Caco-2 (cell line): ENCODE measurements around the gene VAC14. TPM values are rescaled to one million over a fixed set of nuclear protein-coding genes. Genes with fewer than 3 reads are reported as not detected.
A peak's percentile ranks its signal among the peaks of the same experiment; 100 is the strongest.

ENCODE experiments used
- BruUV-seq: library from RNA; stranded (reverse); fragments of 400-500 nt; replicated peaks from 2 replicates; lab custom pipeline; 2021; lab: Mats Ljungman, UMichigan
- CTCF ChIA-PET: fragments of 300-600 bp; sonication (Branson Sonifier 250); formaldehyde crosslinking; loops from one replicate; lab custom pipeline; 2022; ENCODE audit warnings: antibody characterized with exemption; lab: Charles Lee
- POLR2A ChIA-PET: fragments of 300-600 bp; sonication (Branson Sonifier 250); formaldehyde crosslinking; loops from one replicate; lab custom pipeline; 2022; ENCODE audit warnings: antibody characterized with exemption; lab: Charles Lee
- DNase-seq, 2 experiments: peaks; one replicate each; pipeline versions ENCODE4 v3.0.0 to v3.0.0-alpha.2; 2020 to 2022
- H3K27me3 ChIP-seq: replicated peaks from 2 replicates; pipeline ENCODE4 v1.6.0; 2011; ENCODE audit warnings: low read length; ENCODE audit not compliant: control insufficient read depth, insufficient read depth
- H3K36me3 ChIP-seq: 2 replicates; pipeline ENCODE4 v1.5.1; 2011; ENCODE audit warnings: low read length; ENCODE audit not compliant: control insufficient read depth, insufficient read depth
- H3K4me1 ChIP-seq: fragments of 250-450 bp; sonication (Bioruptor Pico); 2 replicates; pipeline ENCODE4 v1.5.1; 2020; ENCODE audit warnings: mild to moderate bottlenecking
- H3K4me3 ChIP-seq: 2 replicates; pipeline ENCODE4 v1.5.1; 2011; ENCODE audit warnings: low read depth, mild to moderate bottlenecking, control low read depth, low read length
- H3K9me3 ChIP-seq: fragments of 250-450 bp; sonication (Bioruptor Pico); 2 replicates; pipeline ENCODE4 v1.5.1; 2020; ENCODE audit warnings: mild to moderate bottlenecking, moderate library complexity
- H3K27ac Mint-ChIP-seq: one replicate; pipeline ENCODE4 v1.8.0; 2022; ENCODE audit warnings: mixed read lengths; ENCODE audit not compliant: unreplicated experiment
- H3K27me3 Mint-ChIP-seq: one replicate; pipeline ENCODE4 v1.8.0; 2022; ENCODE audit warnings: mixed read lengths; ENCODE audit not compliant: insufficient read depth, unreplicated experiment
- H3K36me3 Mint-ChIP-seq: one replicate; pipeline ENCODE4 v1.8.0; 2022; ENCODE audit warnings: mild to moderate bottlenecking, mixed read lengths; ENCODE audit not compliant: insufficient read depth, unreplicated experiment
- H3K4me1 Mint-ChIP-seq: one replicate; pipeline ENCODE4 v1.8.0; 2022; ENCODE audit warnings: low read depth, mixed read lengths; ENCODE audit not compliant: unreplicated experiment
- H3K4me3 Mint-ChIP-seq: one replicate; pipeline ENCODE4 v1.8.0; 2022; ENCODE audit warnings: mild to moderate bottlenecking, moderate library complexity, mixed read lengths; ENCODE audit not compliant: unreplicated experiment
- H3K9me3 Mint-ChIP-seq: one replicate; pipeline ENCODE4 v1.8.0; 2022; ENCODE audit warnings: mixed read lengths; ENCODE audit not compliant: unreplicated experiment
- CTCF ChIP-seq, 2 experiments: fragments of 200-600 bp in 1 of 2; IDR thresholded peaks; 1 replicate in 1 of 2; 2 replicates in 1 of 2; pipeline versions ENCODE4 v1.5.1 to v1.8.0; 2011 to 2022; ENCODE audit warnings: antibody characterized with exemption in 1 of 2, control low read depth in 1 of 2, inconsistent platforms in 1 of 2, low read depth in 1 of 2, low read length in 1 of 2, mild to moderate bottlenecking in 1 of 2, moderate library complexity in 1 of 2; ENCODE audit not compliant: insufficient read depth in 1 of 2, severe bottlenecking in 1 of 2, unreplicated experiment in 1 of 2
- intact Hi-C: fragments of 100-400 bp; cut with micrococcal nuclease; formaldehyde crosslinking; loops from one replicate; pipeline ENCODE4 v1.10.0; 2022; ENCODE audit not compliant: unreplicated experiment
- total RNA-seq: library from RNA; stranded (reverse); gene quantifications from 2 replicates; pipeline ENCODE4 v1.2.3, GENCODE V29; 2022

The VAC14 gene
- total RNA-seq, 1 experiment from 2014 or later: 63.5 TPM

DNA sequence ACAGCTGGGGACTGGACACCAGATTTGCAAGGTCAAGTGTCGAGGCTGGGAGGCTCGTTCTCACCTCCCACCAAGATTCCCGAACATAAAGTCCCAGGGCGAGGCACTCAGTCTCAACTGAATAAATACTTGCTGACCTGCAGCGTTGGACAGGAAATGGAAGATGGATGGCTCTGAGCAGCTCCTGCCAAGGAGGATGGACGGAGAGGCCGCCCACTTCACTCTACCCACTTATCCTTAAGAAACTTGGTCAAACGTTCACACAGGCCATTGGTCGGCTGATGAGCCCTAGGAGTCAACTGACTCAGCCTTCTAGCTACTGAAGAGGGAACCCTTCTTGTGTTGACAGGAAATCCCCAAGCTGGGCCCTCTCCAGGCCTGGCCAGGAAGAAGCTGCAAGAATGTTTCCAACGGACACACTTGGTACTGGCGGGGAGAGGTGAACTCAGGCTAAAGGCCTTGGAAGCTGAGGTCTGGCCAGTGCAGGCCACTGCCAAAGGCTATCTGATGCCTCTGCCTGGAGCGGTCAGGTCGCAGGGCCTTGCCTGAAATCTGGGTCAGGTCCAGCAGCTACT is 50.0 kb downstream of the VAC14 start:
- Histone ChIP-seq H3K9me3 (no peaks in the 10 kb centered on the region), H3K4me3 (no peak overlapping the region), H3K4me1 (peaks cover 32% of the 10 kb centered on the region), H3K27me3 (no peaks in the 10 kb centered on the region), H3K36me3 (no peaks in the 10 kb centered on the region; the same call in 1 of the 2 replicates)
- Mint-ChIP-seq H3K27ac (no peak overlapping the region), H3K4me1 (peaks cover 24% of the 10 kb centered on the region), H3K9me3 (no peaks in the 10 kb centered on the region), H3K4me3 (no peak overlapping the region), H3K27me3 (no peaks in the 10 kb centered on the region), H3K36me3 (peaks cover 5% of the 10 kb centered on the region)
- CTCF ChIA-PET: interaction anchor here (0.6 to 1.9 kb wide), 2 partner anchors 20 to 96 kb away, joined by 3 to 5 read pairs; no protein-coding TSS in a partner anchor
- BruUV-seq: no TSS peak
- no peak for TF ChIP-seq CTCF (IDR thresholded peaks at IDR 0.05; ENCODE audit: insufficient read depth in 1 of 2, low read depth in 1 of 2, low read length in 1 of 2, severe bottlenecking in 1 of 2, unreplicated experiment in 1 of 2)
- DNase-seq: no peak
- POLR2A ChIA-PET: no interaction called here
- intact Hi-C loops: no loop called here

DNA sequence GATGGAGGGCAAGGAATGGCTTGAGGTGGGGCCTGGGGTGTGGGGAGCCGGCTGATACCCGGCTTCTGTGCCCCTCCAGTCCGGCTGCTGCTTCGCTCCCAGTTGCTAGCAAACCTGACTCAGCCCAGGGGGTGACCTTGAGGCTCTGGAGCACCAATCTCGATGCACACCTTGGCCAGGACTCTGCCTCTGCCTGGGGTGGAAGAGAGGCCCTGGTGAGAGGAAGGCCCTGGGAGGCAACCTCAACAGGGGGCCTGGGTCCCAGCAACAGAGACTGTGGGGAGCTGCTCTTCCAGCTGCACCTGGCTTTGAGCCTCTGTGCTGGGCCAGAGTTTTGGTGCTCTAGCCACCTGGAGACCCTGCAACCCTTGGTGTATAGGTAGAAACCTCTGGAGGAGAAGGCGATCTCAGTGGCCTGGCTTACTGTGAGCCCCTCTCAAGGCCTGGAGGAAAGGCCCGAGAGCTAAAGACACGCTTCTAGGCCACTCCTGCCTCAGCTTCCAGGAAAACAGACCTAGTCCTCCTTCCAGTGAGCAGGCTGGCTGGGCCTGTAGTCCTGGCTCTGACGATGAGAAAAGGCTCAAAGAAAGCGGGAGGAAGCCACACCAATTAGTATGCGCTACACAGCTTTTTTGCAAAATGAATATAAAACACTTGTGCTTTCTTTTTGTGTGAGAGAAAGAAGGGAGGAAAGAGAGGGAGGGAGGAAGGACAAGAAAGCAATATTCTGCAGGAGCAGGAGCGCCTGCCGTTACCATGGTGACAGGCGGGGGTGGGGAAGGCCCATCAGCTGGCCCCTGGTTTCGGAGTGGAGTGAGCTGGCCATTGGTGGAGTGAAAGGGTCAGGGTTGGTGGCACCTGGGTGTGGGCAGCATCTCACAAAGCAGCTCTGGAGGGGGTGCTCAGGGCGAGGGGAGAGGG is 51.0 kb downstream of the VAC14 start:
- Histone ChIP-seq H3K4me1 (peaks cover 42% of the 10 kb centered on the region), H3K36me3 (no peaks in the 10 kb centered on the region), H3K4me3 (no peak overlapping the region), H3K27me3 (no peaks in the 10 kb centered on the region), H3K9me3 (no peaks in the 10 kb centered on the region)
- Mint-ChIP-seq H3K36me3 (no peaks in the 10 kb centered on the region), H3K9me3 (no peaks in the 10 kb centered on the region), H3K27ac (peak overlapping the region; percentile 74), H3K27me3 (no peaks in the 10 kb centered on the region), H3K4me3 (no peak overlapping the region), H3K4me1 (peaks cover 31% of the 10 kb centered on the region)
- no peak for TF ChIP-seq CTCF (IDR thresholded peaks at IDR 0.05; ENCODE audit: insufficient read depth in 1 of 2, low read depth in 1 of 2, low read length in 1 of 2, severe bottlenecking in 1 of 2, unreplicated experiment in 1 of 2)
- BruUV-seq: no TSS peak
- ChIA-PET CTCF (interaction anchor here (1.9 kb wide), 1 partner anchor 21 kb away, joined by 5 read pairs; no protein-coding TSS in a partner anchor), POLR2A (no interaction called here)
- intact Hi-C loops: loop anchor here (5.0 kb wide), 1 partner anchor 52 kb away; the partner anchor contains the start of gene VAC14
- DNase-seq: no peak

DNA sequence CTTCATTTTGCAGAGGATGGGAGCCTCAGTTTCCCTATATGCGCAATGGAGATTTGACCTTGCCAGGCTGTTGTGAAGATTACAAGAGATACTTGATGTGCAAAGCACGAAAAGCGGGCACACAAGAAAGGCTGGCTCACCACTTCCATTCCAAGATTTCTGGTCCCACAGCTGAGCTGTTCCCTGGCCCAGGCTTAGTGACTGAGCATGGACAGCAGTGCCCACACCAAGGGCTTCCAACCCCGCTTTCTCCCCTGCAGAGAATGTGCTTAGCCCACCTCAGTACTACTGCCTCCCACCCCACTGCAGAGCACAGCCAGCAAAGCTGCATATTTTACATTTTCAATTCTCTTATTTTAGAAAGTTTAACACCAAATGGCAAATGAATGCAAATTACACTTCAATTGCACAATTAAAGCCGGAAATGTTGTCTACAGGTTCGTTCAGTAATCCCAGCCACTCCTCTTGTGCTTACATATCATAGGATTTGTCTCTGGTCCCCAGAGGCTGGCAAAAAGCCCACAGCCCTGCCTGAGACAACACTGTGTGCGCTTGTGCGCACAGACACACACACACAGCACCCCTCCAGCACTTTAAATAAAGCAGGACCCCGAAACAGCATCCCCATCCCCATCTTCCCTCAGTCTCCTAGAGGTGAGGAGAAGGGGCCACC is 51.8 kb downstream of the VAC14 start:
- CTCF ChIA-PET: interaction anchor here (0.6 to 0.8 kb wide), 2 partner anchors 22 to 462 kb away, joined by 3 read pairs; no protein-coding TSS in a partner anchor
- DNase-seq: no peak
- Histone ChIP-seq H3K4me1 (peaks cover 42% of the 10 kb centered on the region), H3K27me3 (no peaks in the 10 kb centered on the region), H3K4me3 (no peak overlapping the region), H3K36me3 (peaks cover 2% of the 10 kb centered on the region; the same call in 1 of the 2 replicates), H3K9me3 (no peaks in the 10 kb centered on the region)
- H3K4me3 Mint-ChIP-seq: no peak overlapping the region
- no peaks in the 10 kb centered on the region for H3K9me3 Mint-ChIP-seq
- H3K36me3 Mint-ChIP-seq: no peaks in the 10 kb centered on the region
- intact Hi-C loops: loop anchor here (5.0 kb wide), 1 partner anchor 53 kb away; the partner anchor contains the start of gene VAC14
- TF ChIP-seq CTCF (IDR thresholded peaks at IDR 0.05; ENCODE audit: insufficient read depth in 1 of 2, low read depth in 1 of 2, low read length in 1 of 2, severe bottlenecking in 1 of 2, unreplicated experiment in 1 of 2): no peak
- peak overlapping the region; percentile 74 for H3K27ac Mint-ChIP-seq
- no TSS peak for BruUV-seq
- H3K4me1 Mint-ChIP-seq: peaks cover 31% of the 10 kb centered on the region
- POLR2A ChIA-PET: no interaction called here
- no peaks in the 10 kb centered on the region for H3K27me3 Mint-ChIP-seq
